D721Med (cell line): ENCODE results near the gene KIF26A.

Experiments
- DNase-seq: peaks from one replicate; pipeline ENCODE4 v3.0.0; 2011; ENCODE audit warnings: low spot score; ENCODE audit not compliant: insufficient read length
- FAIRE-seq: peaks from 2 replicates; lab custom pipeline; 2011; peaks lifted over from hg19 to GRCh38; lab: Jason Lieb, UNC
- TF ChIP-seq, protein P1 (sequence below): IDR thresholded peaks from 2 replicates; pipeline ENCODE4 v1.5.1; 2012; ENCODE audit warnings: mild to moderate bottlenecking, control low read depth; ENCODE audit not compliant: insufficient read depth; ENCODE audit errors: missing control alignments

KIF26A gene

GRCh38 chr14:104158827-104159798 is 20.7 kb downstream of the KIF26A start:
- no peak for DNase-seq
- TF ChIP-seq, protein P1, sequence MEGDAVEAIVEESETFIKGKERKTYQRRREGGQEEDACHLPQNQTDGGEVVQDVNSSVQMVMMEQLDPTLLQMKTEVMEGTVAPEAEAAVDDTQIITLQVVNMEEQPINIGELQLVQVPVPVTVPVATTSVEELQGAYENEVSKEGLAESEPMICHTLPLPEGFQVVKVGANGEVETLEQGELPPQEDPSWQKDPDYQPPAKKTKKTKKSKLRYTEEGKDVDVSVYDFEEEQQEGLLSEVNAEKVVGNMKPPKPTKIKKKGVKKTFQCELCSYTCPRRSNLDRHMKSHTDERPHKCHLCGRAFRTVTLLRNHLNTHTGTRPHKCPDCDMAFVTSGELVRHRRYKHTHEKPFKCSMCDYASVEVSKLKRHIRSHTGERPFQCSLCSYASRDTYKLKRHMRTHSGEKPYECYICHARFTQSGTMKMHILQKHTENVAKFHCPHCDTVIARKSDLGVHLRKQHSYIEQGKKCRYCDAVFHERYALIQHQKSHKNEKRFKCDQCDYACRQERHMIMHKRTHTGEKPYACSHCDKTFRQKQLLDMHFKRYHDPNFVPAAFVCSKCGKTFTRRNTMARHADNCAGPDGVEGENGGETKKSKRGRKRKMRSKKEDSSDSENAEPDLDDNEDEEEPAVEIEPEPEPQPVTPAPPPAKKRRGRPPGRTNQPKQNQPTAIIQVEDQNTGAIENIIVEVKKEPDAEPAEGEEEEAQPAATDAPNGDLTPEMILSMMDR: no peak
- no peak for FAIRE-seq

GRCh38 chr14:104159990-104160389 is 21.6 kb downstream of the KIF26A start:
- DNase-seq (no peak), FAIRE-seq (no peak)
- TF ChIP-seq, protein P1: no peak

DNA sequence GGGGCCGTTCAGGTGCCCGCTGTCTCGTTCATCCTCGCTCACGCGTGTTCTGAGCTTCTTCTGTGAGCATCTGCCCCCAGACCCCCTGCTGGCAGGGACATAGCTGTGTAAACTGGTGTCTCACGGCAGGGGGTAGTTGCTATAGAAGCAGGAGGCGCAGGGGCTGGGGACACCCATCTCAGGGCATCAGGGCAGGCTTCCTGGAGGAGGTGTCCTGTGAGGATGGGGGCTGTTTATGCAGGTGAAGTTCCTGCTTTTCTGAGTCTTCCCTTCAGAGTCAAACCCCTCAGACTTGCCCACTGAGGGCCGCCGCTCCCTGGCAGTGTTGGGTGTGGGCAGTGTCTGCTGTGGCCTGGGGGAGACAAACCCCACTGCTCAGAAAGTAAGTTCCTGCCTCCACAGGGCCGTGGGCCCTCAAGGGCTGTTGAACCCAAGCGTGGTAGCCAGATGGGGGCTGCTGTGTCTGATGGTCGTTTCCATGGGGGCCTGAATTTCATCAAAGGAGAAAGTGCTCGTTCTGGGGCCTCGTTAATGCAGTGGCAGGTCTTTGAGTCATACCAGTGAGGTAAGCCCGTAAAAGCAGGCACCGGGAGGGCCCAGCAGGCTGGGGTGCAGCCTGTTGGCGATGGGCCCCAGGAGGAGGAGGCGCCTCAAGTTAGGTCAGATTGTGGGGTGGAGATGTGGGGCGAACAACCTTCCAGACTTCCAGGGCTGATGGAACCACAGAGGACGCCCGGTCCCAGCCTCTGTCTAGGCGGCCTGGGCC is 23.4 kb downstream of the KIF26A start:
- DNase-seq (no peak), FAIRE-seq (no peak)
- TF ChIP-seq, protein P1: no peak

DNA sequence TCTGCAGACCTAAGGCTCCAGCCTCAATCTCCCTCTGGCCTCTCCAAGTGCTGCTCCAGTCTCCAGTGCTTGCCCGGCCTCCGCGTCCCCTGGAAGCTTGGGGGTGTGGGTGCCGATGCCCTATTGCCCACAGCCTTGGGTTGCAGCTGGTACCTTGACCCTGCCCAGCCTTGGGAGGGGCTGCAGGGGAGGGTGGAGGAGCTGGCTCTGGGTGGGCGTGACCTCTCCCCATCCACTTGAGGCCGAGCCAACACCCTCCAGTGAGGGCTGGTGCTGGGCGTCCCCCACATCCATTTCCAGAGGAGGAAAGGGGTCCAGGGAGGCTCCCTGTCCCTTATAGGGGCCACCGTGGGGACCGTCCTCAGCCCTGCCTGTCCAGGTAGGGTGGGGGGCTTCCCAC is 24.1 kb downstream of the KIF26A start:
- TF ChIP-seq, protein P1: no peak
- no peak for DNase-seq
- FAIRE-seq: no peak

DNA sequence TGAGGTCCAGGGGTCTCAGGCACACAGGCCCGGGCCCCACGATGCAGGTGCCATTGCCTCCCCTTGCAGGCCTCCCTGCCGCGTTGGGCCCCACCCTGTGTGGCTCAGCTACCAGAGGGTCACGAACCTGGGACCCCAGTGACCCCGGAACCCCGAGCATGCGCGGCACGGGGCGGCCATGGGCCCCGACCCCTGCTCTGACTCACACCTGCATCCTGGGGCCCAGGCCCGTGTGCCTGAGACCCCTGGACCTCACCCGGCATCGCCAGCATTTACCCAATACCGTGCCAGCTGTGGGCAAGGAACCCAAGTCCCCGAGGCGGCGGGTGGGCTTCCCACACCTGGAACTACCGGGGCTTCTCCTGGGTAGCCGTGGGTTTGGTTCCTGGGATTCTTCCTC is 25.2 kb downstream of the KIF26A start:
- FAIRE-seq: no peak

GRCh38 chr14:104164041-104164440 is 25.7 kb downstream of the KIF26A start:
- TF ChIP-seq, protein P1: no peak
- FAIRE-seq (no peak), DNase-seq (no peak)

More for the DNA sequence above, 25.2 kb downstream of the KIF26A start:
- no peak for DNase-seq
- TF ChIP-seq, protein P1: no peak
